DMS 273 treated with DMSO at 0.1 percent for 48 hours (cell line): ENCODE data around the gene PTPRN2.

Experiments
- DNase-seq: peaks from one replicate; lab custom pipeline; 2025; lab: John Stamatoyannopoulos, UW

PTPRN2 gene

GRCh38 chr7:158576050-158576762 is 11.4 kb downstream of the PTPRN2 start:
- DNase-seq: no peak

DNA sequence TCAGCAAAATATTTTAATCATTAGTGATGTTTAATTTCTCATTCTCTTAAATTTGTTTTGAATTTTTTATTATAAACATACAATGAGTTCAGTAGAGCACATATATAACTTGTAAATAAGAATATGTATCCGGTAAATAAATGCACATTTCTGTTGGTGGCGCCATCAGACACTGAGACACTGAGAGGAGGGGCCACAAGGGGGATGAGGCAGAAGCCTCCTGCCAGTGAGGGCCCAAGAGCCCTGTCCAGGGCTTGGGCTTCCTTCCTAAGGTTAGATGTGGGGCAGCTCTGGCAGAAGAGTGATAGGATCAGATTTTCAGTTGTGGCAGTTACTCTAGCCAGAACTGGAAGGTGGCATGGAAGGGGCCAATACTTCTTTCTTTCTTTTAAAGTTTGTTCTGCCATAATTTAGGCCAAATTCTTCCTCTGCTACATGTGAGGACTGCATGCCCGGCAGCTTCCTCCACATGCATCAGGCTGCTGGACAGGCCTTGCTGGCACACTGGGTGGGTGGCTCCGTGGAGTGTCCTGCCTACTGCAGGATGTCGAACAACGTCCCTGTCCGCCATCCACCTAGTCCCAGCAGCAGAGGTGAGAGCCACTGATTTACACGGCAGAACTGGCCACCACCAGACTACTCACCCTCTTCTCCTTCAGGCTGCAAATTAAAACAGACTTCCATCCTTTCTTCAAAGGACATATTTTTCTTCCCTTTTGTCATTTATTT is 13.2 kb downstream of the PTPRN2 start:
- no peak for DNase-seq

GRCh38 chr7:158573310-158573709 is 14.3 kb downstream of the PTPRN2 start:
- no peak for DNase-seq

DNA sequence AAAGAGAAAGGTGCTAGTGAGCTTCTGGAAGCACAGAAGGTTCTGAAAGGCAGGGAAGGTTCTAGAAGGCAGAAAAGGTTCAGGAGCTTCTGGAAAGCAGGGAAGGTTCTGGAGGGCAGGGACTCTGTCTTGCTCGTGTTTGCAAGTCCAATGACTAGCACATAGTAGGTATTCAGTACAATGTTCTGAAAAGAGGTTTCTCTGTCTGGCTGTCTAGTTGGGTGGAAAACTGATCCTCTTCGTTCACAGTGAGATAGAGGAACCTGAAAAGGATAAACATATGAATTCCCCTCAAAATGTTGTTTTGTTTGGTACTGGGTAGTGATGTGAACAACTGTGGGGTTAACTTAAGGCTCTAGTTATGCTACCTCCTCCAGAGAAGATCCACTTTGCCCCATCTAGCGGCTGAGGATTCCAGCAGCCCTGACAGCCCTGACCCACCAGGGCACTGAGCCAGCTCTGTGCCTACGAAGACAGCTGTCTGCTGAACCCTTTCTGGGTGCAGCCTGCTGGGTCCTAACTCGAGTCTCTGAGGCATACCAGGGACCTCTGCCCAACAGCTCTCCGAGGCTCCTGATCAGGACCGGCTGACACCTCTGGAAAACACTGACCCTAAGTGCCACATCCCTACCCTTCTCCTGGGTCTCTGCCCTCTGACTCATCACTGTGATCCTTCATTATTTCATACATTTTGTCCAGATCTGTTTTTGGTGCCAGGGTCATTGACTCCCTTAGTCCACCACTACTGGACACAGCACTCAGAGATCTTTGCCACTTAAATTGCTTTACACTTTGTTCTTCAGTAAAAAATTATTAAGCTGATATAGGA is 15.4 kb downstream of the PTPRN2 start:
- peak; percentile 80 for DNase-seq

DNA sequence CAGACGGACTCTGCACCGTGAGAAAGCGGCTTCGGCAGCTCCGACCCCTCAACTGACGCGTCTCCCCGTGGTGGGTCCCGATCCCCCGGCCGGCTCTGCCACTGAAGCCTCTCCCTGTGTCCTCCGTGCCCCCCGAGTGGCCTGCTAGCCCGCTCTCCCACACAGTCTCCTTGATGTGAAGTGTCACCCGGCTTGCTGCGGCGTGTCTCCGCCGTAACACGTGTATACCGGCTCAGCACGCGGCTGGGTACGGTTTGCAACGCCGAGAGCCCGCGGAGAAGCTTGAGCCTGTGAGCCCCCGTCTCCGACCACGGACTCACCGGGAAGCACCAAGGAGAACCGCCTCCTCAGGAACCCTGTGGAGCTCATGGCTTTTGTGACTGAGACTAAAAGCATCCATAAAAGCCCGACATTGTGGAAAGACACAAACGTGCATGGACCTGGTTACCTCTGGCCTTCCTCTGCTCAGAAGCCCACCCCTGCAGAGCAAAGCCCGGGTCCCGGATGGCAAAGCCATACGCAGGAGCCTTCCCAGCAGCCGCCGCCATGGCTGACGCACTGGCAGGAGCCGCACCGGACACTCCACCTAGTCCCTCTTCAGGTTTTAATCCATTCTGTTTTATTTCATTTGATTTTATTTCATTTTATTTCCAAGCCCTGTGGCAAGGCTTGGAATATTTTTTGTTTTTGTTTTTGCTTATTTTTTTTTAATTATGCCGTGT is 17.0 kb downstream of the PTPRN2 start:
- DNase-seq: no peak

DNA sequence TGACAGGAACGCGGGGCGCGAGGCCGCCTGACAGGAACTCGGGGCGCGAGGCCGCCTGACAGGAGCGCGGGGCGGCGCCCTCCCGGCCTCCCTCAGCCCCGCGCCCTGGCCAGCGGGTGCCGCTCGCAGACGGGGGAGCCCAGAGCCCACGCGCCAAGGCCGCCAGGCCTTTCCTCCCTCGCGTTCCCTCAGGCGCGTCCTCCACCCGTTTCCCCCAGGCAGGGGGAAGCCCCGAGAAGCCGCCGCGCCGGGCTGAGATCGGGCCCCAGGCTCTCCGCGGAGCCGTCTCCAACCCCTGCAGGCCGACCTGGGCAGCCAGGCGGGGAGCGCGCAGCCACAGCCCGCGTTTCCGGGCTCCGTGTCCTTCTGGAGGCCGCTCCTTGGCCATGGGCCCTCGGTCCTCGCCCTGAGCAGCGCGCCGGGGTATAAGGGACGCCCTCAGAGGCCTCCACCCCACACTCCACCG is 17.7 kb downstream of the PTPRN2 start:
- no peak for DNase-seq

- DNase-seq: no peak
These were observed 18.4 kb downstream of the PTPRN2 start for GRCh38 chr7:158568974-158569857.

DNA sequence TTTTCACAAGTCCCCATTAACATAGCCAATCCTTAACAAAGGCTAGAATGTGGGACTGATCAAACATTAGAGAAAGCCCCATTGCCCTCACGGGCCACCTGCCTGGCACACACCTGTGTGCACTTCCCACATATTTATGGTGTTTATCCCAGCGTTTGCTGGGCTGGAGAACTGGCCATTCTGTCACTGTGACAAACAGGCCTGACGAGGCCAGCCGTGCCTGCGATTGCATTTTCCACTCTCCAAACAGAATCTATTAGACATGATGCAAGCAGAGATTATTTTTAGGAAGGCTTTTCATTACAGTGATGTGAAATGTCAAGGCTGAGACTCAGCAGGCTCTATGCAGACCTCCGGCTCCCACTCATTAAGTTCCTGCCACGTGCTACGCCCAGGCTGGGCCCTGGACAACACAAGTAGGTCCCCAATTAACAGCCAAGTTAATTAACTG is 20.4 kb downstream of the PTPRN2 start:
- no peak for DNase-seq

DNA sequence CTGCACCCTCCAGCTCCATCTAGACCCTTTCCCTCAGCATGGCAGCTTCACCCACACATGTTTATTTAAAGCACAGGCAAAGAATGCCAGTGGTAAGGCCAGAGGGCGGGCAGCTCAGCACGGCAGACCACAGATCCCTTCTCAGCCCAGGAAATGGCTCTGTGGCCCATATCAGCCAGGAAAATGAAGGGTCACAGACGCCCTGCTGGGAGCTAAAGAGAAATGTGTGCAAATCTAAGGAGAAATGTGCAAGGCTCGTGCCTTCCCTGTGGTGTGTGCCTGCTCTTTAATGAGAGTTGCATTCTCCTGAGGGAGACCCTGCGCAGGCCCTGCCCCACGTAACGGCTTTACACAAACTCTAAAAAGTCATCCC is 23.0 kb downstream of the PTPRN2 start:
- DNase-seq: no peak

GRCh38 chr7:158563911-158564662 is 23.5 kb downstream of the PTPRN2 start:
- DNase-seq: no peak

DNA sequence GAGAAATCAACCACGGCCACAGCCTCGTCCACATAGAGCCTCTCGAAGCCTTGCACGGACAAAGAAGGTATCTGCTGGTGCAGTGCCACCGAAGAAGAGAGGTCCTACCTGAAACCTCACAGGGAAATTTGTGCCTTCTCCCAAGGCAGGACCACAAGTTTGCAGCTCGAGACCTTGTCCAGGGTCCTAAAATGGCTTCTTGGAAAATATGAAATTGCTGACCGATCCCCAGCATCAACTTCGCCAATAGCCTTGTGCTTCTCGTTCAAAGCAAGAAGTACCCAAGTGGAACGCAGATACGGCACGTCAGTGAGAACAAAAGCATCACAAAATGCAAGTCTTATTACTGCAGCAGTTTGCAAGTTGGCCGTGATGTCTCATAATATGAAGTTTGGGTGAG is 24.6 kb downstream of the PTPRN2 start:
- no peak for DNase-seq

DNA sequence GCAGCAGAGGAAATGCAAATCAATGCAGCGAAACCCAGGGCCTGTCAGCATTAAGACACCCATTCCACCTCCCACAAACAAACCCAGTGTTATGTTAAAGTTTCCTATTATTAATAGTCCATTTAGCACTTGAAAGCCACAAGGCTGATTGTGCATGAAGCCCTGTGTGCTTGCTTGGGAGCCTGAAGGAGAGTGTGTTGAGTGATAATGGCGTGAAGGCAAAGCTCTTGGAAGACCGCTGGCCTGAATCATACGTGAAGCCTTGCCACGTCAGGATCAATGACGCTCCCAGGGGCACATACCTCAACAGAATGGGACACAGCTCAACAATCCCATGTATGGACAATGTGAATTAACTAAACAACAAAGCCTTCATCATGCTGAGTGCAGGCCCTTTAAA is 25.1 kb downstream of the PTPRN2 start:
- no peak for DNase-seq

- DNase-seq: no peak
These were observed 26.0 kb downstream of the PTPRN2 start for GRCh38 chr7:158561659-158562058.

DNA sequence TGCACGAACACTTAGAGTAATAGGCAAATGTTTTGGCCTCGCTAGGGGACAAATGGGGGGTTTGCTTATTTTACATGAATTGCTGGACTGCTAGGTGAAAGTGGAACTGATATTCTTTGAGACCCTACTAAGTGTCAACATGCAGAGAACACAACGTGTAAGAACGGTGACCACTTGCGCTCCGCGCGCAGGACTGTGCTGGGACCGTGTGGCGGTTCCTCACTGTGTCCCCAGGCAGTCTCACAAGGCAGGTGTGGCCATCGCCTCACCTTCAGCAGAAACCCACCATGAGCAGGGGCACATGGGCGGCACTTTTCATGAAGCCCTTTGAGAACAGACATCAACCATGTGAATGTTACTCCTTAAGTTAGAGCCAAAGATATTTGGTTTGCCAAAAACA is 27.2 kb downstream of the PTPRN2 start:
- DNase-seq: no peak

DNA sequence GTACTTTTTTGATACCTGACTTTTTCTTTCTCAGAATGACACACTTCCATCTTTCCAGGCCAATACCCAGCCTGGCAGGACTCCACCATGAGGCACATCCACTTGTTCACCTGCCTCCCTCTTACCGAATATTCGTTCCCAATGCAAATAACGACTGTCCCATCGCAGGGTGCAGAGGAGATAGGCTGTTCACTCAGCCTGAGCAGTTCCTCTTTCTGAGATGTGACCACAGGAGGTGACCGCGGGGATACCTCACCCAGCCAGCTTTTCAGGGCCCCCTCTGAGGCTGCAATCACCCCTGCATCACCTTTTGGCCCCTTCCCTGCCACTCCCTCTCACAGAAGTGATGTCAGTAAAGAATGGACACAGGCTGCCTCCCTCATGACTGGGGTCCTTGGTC is 28.3 kb downstream of the PTPRN2 start:
- DNase-seq: no peak

DNA sequence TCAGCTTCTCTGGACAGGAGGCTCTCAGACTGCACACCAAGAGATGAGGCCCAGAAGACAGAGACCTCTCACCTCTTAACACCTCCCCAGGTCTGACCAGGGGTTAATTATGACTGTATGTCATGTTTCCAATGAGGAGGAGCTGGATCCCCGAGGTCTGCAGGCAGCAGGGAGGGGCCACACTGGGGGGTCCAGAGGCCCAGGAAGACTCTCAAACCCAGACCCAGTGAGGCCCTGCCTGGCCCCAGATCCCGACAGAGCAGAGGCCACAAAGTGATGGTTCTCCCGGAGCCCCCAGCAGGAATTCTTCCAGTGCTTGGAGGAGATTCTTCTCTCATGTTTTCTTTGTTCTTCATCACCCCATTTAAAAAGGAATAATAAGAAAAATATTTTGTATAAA is 28.8 kb downstream of the PTPRN2 start:
- DNase-seq: no peak

- DNase-seq: no peak
These were observed 30.2 kb downstream of the PTPRN2 start for GRCh38 chr7:158557441-158557755.

DNA sequence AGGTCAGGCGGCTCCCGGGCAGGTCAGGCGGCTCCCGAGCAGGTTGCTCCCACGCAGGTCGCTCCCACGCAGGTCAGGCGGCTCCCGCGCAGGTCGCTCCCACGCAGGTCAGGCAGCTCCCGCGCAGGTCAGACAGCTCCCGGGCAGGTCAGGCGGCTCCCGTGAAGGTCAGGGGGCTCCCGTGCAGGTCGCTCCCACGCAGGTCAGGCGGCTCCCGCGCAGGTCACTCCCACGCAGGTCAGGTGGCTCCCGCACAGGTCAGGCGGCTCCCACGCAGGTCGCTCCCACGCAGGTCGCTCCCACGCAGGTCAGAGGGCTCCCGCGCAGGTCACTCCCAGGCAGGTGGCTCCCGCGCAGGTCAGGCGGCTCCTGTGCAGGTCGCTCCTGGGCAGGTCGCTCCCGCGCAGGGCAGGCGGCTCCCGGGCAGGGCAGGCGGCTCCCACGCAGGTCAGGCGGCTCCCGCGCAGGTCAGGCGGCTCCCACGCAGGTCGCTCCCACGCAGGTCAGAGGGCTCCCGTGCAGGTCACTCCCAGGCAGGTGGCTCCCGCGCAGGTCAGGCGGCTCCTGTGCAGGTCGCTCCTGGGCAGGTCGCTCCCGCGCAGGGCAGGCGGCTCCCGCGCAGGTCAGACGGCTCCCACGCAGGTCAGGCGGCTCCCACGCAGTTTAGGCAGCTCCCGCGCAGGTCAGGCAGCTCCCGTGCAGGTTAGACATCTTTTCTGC is 30.7 kb downstream of the PTPRN2 start:
- no peak for DNase-seq

DNA sequence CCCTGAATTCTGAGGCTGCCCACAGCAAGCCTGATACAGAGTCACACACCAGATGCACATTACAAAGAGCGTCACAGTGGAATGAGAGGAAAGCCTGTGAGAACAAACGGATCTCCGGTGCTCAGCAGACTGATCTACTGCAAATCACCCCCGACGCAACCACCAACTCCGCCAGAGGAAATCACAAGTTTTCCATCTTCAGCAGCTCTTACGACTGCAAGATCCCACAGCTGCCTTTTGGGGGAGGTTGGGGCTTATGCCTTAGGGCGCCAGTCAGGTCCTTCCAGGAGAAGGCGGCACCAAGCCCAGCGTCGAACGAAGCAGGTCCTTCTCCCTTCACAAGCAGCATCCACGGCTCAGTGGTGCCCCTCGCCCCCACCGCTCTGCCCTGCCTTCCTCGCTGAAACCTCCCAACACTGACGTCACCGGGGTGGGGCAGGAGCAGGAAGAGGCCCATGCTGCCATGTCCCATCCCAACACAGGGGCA is 32.5 kb downstream of the PTPRN2 start:
- DNase-seq: no peak
